ENCODE measurements around the gene OR2C1. TPM values are rescaled to one million over a fixed set of nuclear protein-coding genes. Genes with fewer than 3 reads are reported as not detected.

Gene OR2C1
- polyA plus RNA-seq, 1 donor from 2014 or later = not detected

GRCh38 chr16:3389663-3390338 lies 34.1 kb downstream of the OR2C1 start:
- H3K36me3 ChIP-seq (ENCODE audit: insufficient read depth, low read length) = peaks cover 22% of the 10 kb centered on the region

GRCh38 chr16:3400446-3400778 lies 44.7 kb downstream of the OR2C1 start:
- Histone ChIP-seq H3K9me3 (ENCODE audit: low read length) (no peaks in the 10 kb centered on the region), H3K36me3 (ENCODE audit: insufficient read depth, low read length) (peaks cover 13% of the 10 kb centered on the region), H3K27ac (ENCODE audit: low read length) (no peak overlapping the region), H3K79me2 (replicated peaks; ENCODE audit: insufficient read depth, low read length) (peaks cover 22% of the 10 kb centered on the region), H3K27me3 (ENCODE audit: insufficient read depth, low read depth, low read length) (no peaks in the 10 kb centered on the region), H3K9me2 (ENCODE audit: insufficient read depth, low read length) (no peaks in the 10 kb centered on the region), H4K20me1 (ENCODE audit: insufficient read depth) (no peaks in the 10 kb centered on the region), H3F3A (ENCODE audit: insufficient read depth, low read length, poor library complexity, severe bottlenecking) (no peaks in the 10 kb centered on the region), H3K9ac (ENCODE audit: low read length) (peak overlapping the region; percentile 66), H2AFZ (ENCODE audit: low read depth, low read length) (peak overlapping the region; percentile 46), H3K4me2 (ENCODE audit: low read length) (peak overlapping the region; percentile 88), H3K4me3 (ENCODE audit: low read length) (peak overlapping the region; percentile 87)
- TF ChIP-seq TAF1 (IDR thresholded peaks at IDR 0.05; ENCODE audit: low read depth) (no peak), REST (IDR thresholded peaks at IDR 0.05; ENCODE audit: borderline replicate concordance) (no peak), CTCF (IDR thresholded peaks at IDR 0.05; ENCODE audit: poor library complexity, severe bottlenecking) (no peak), RAD21 (conservative IDR thresholded peaks at IDR 0.05) (no peak), POLR2AphosphoS5 (IDR thresholded peaks at IDR 0.05) (no peak), SMC3 (conservative IDR thresholded peaks at IDR 0.05; ENCODE audit: poor library complexity) (no peak), EZH2 (IDR thresholded peaks at IDR 0.05; ENCODE audit: borderline replicate concordance, insufficient read depth, low read length, poor library complexity, severe bottlenecking) (no peak)

More at GRCh38 chr16:3389663-3390338, 34.1 kb downstream of the OR2C1 start:
- Histone ChIP-seq H3F3A (ENCODE audit: insufficient read depth, low read length, poor library complexity, severe bottlenecking) (no peaks in the 10 kb centered on the region), H3K27ac (ENCODE audit: low read length) (no peak overlapping the region), H3K4me2 (ENCODE audit: low read length) (no peak overlapping the region), H3K79me2 (replicated peaks; ENCODE audit: insufficient read depth, low read length) (no peaks in the 10 kb centered on the region), H3K27me3 (ENCODE audit: insufficient read depth, low read depth, low read length) (no peaks in the 10 kb centered on the region), H4K20me1 (ENCODE audit: insufficient read depth) (no peaks in the 10 kb centered on the region), H3K9ac (ENCODE audit: low read length) (no peak overlapping the region), H3K9me2 (ENCODE audit: insufficient read depth, low read length) (no peaks in the 10 kb centered on the region), H2AFZ (ENCODE audit: low read depth, low read length) (no peak overlapping the region), H3K9me3 (ENCODE audit: low read length) (no peaks in the 10 kb centered on the region), H3K4me3 (ENCODE audit: low read length) (no peak overlapping the region)
- TF ChIP-seq CTCF (IDR thresholded peaks at IDR 0.05; ENCODE audit: poor library complexity, severe bottlenecking) (no peak), POLR2AphosphoS5 (IDR thresholded peaks at IDR 0.05) (no peak), REST (IDR thresholded peaks at IDR 0.05; ENCODE audit: borderline replicate concordance) (no peak), EZH2 (IDR thresholded peaks at IDR 0.05; ENCODE audit: borderline replicate concordance, insufficient read depth, low read length, poor library complexity, severe bottlenecking) (no peak)
